HepG2 (cell line): ENCODE data around the gene NANOG.

Experiments
- CTCF ChIP-seq: sonication (generic); formaldehyde crosslinking; IDR thresholded peaks from 2 replicates; pipeline ENCODE4 v1.5.0; 2020; ENCODE audit warnings: mild to moderate bottlenecking, missing genetic modification reagents, moderate library complexity
- HNRNPUL1 ChIP-seq: fragments of 200-400 bp; formaldehyde crosslinking; IDR thresholded peaks from 2 replicates; pipeline ENCODE4 v1.6.1; 2017; ENCODE audit warnings: low read depth, mild to moderate bottlenecking, low read length, moderate library complexity
- MAZ ChIP-seq, 2 experiments: sonication (generic) in 1 of 2; formaldehyde crosslinking in 1 of 2; IDR thresholded peaks; 2 replicates each; pipeline versions ENCODE4 v1.5.0 to v1.6.1; 2012 to 2020; ENCODE audit warnings: low read depth in 2 of 2, mild to moderate bottlenecking in 2 of 2, borderline replicate concordance in 1 of 2, improper control_type of control experiment in 1 of 2, low read length in 1 of 2, missing genetic modification reagents in 1 of 2, moderate library complexity in 1 of 2
- POLR2A ChIP-seq, 2 experiments: IDR thresholded peaks; 2 replicates each; pipeline ENCODE4 v1.6.1; 2011; ENCODE audit warnings: low read depth in 2 of 2, low read length in 2 of 2, mild to moderate bottlenecking in 1 of 2, moderate library complexity in 1 of 2; ENCODE audit not compliant: insufficient read depth in 1 of 2

- TF ChIP-seq MAZ (IDR thresholded peaks at IDR 0.05; ENCODE audit: borderline replicate concordance, low read depth, low read length) = no peak
- no peak for TF ChIP-seq MAZ (CRISPR knock-in tag; IDR thresholded peaks at IDR 0.05; ENCODE audit: low read depth)
- no peak for TF ChIP-seq HNRNPUL1
- TF ChIP-seq CTCF (CRISPR knock-in tag) = no peak
- no peak for TF ChIP-seq POLR2A (IDR thresholded peaks at IDR 0.05; ENCODE audit: insufficient read depth in 1 of 2, low read depth in 2 of 2, low read length in 2 of 2)
These were observed 32.2 kb upstream of the NANOG start for GRCh38 chr12:7756993-7757392.
